H1 (cell line): ENCODE results near the gene ZNF280B. TPM values are rescaled to one million over a fixed set of nuclear protein-coding genes. Genes with fewer than 3 reads are reported as not detected.

Experiments used
- BRCA1 ChIP-seq: IDR thresholded peaks from 2 replicates; pipeline ENCODE4 v1.6.1; 2012; ENCODE audit warnings: low read depth, low read length, improper control_type of control experiment
- CHD1 ChIP-seq: IDR thresholded peaks from 2 replicates; pipeline ENCODE4 v1.6.1; 2012; ENCODE audit warnings: low read depth, low read length, improper control_type of control experiment
- NANOG ChIP-seq: IDR thresholded peaks from 2 replicates; pipeline ENCODE4 v1.6.1; 2011; ENCODE audit warnings: low read length, low read depth, mild to moderate bottlenecking, inconsistent platforms; ENCODE audit not compliant: insufficient read depth, poor library complexity, severe bottlenecking
- RXRA ChIP-seq: IDR thresholded peaks from 2 replicates; pipeline ENCODE4 v1.6.1; 2011; ENCODE audit warnings: low read depth, mild to moderate bottlenecking, low read length, moderate library complexity; ENCODE audit not compliant: insufficient read depth
- polyA plus RNA-seq, 7 experiments: library from polyadenylated mRNA; depleted of rRNA in 3 of 7; stranded (reverse) in 5 of 7; unstranded in 2 of 7; fragments of >200 nt in 5 of 7; fragments of 200-250 nt in 2 of 7; gene quantifications; 1 replicate in 5 of 7; 2 replicates in 1 of 7; 4 replicates in 1 of 7; pipeline versions ENCODE4 v1.2.1 to v1.2.3, GENCODE V29; 2011 to 2013; ENCODE audit warnings: missing spikeins in 2 of 7, mixed read lengths in 2 of 7
- total RNA-seq: library from RNA; stranded (reverse); fragmentation: NEBNext Ultra II Directional; extraction: Animal tissue kit (Norgen Biotek cat#: 25700); gene quantifications from 2 replicates; pipeline ENCODE4 v1.2.1, GENCODE V29; 2021

The ZNF280B gene
- total and polyA plus RNA-seq, 2 of the 8 experiments (the other 6 are each of a cell fraction or from before 2014, with no cell fraction given): 4.8 to 11.7 TPM

- TF ChIP-seq RXRA (no peak), CHD1 (no peak), BRCA1 (no peak), NANOG (no peak)
These were observed 20.5 kb downstream of the ZNF280B start (continued) for GRCh38 chr22:22487869-22488597.
